Stimulated activated CD8-positive, alpha-beta memory T cell treated with anti-CD3 and anti-CD28 coated beads, Interleukin-12 subunit alpha, Interleukin-12 subunit beta, amount 100 ng/mL, for 4 hours (primary cell): Measurements from ENCODE around the gene TSEN15.
"Not testable (repeated sequence)": the region's sequence is repeated elsewhere in the genome, so short reads cannot be mapped to it uniquely, and the experiment has no call there.

ENCODE experiments used
- DNase-seq: peaks from one replicate; pipeline ENCODE4 v3.0.0-alpha.2; 2020; ENCODE audit warnings: low read depth

Gene TSEN15

GRCh38 chr1:184031409-184032107 lies 20.0 kb upstream of the TSEN15 start:
- DNase-seq = no peak

- no peak for DNase-seq
Measured at GRCh38 chr1:184032306-184032929, 19.1 kb upstream of the TSEN15 start.

GRCh38 chr1:184032930-184033418 lies 18.6 kb upstream of the TSEN15 start:
- DNase-seq = no peak

- DNase-seq = no peak
Measured at GRCh38 chr1:184033711-184034167, 17.8 kb upstream of the TSEN15 start.

- DNase-seq = no peak
Measured at GRCh38 chr1:184034761-184035379, 16.7 kb upstream of the TSEN15 start.

GRCh38 chr1:184035719-184036516 lies 15.6 kb upstream of the TSEN15 start:
- no peak for DNase-seq

GRCh38 chr1:184036517-184036949 lies 15.0 kb upstream of the TSEN15 start:
- DNase-seq = no peak

GRCh38 chr1:184037849-184038591 lies 13.5 kb upstream of the TSEN15 start:
- DNase-seq = no peak

GRCh38 chr1:184039126-184039525 lies 12.4 kb upstream of the TSEN15 start:
- no peak for DNase-seq

- DNase-seq = no peak
Measured at GRCh38 chr1:184041731-184042130, 9.8 kb upstream of the TSEN15 start.

- not testable (repeated sequence) for DNase-seq
Measured at GRCh38 chr1:184043315-184043714, 8.2 kb upstream of the TSEN15 start.

GRCh38 chr1:184044603-184045376 lies 6.7 kb upstream of the TSEN15 start:
- DNase-seq = no peak

- DNase-seq = not testable (repeated sequence)
Measured at GRCh38 chr1:184047541-184047940, 4.0 kb upstream of the TSEN15 start.

- no peak for DNase-seq
Measured at GRCh38 chr1:184048561-184049240, 2.8 kb upstream of the TSEN15 start.

GRCh38 chr1:184049291-184049690 lies 2.2 kb upstream of the TSEN15 start:
- no peak for DNase-seq

GRCh38 chr1:184049836-184050468 lies 1.6 kb upstream of the TSEN15 start:
- DNase-seq = no peak

- DNase-seq = no peak
Measured at GRCh38 chr1:184050636-184051035, 894 bp upstream of the TSEN15 start.

GRCh38 chr1:184051138-184051484 lies 419 bp upstream of the TSEN15 start:
- DNase-seq = no peak

- no peak for DNase-seq
Measured at GRCh38 chr1:184052194-184052559, 647 bp downstream of the TSEN15 start.

GRCh38 chr1:184052750-184053149 lies 1.2 kb downstream of the TSEN15 start:
- no peak for DNase-seq
